Rectal smooth muscle tissue (tissue), 1 donor: ENCODE measurements around the gene FIBCD1.

Experiments
- H3K27ac ChIP-seq: one replicate; pipeline ENCODE4 v1.7.0; 2013; ENCODE audit warnings: low read depth, low read length, inconsistent platforms
- H3K27me3 ChIP-seq: one replicate; pipeline ENCODE4 v1.7.0; 2013; ENCODE audit warnings: low read length; ENCODE audit not compliant: control insufficient read depth, insufficient read depth
- H3K36me3 ChIP-seq: one replicate; pipeline ENCODE4 v1.7.0; 2013; ENCODE audit warnings: low read length; ENCODE audit not compliant: control insufficient read depth, insufficient read depth
- H3K4me1 ChIP-seq: one replicate; pipeline ENCODE4 v1.7.0; 2013; ENCODE audit warnings: low read length; ENCODE audit not compliant: control insufficient read depth, insufficient read depth
- H3K4me3 ChIP-seq: one replicate; pipeline ENCODE4 v1.7.0; 2013; ENCODE audit warnings: low read length
- H3K9ac ChIP-seq: one replicate; pipeline ENCODE4 v1.7.0; 2013; ENCODE audit warnings: low read length

The FIBCD1 gene

GRCh38 chr9:130901498-130902203 is 37.4 kb downstream of the FIBCD1 start:
- Histone ChIP-seq H3K27ac (no peak overlapping the region), H3K4me1 (no peaks in the 10 kb centered on the region), H3K36me3 (no peaks in the 10 kb centered on the region), H3K27me3 (peaks cover 4% of the 10 kb centered on the region), H3K4me3 (no peak overlapping the region), H3K9ac (no peak overlapping the region)

- H3K27ac ChIP-seq, result no peak overlapping the region
- H3K27me3 ChIP-seq, result peaks cover 4% of the 10 kb centered on the region
- H3K9ac ChIP-seq, result no peak overlapping the region
- H3K4me3 ChIP-seq, result no peak overlapping the region
- H3K36me3 ChIP-seq, result no peaks in the 10 kb centered on the region
- no peaks in the 10 kb centered on the region for H3K4me1 ChIP-seq
These were observed 38.1 kb downstream of the FIBCD1 start for GRCh38 chr9:130900701-130901497.

DNA sequence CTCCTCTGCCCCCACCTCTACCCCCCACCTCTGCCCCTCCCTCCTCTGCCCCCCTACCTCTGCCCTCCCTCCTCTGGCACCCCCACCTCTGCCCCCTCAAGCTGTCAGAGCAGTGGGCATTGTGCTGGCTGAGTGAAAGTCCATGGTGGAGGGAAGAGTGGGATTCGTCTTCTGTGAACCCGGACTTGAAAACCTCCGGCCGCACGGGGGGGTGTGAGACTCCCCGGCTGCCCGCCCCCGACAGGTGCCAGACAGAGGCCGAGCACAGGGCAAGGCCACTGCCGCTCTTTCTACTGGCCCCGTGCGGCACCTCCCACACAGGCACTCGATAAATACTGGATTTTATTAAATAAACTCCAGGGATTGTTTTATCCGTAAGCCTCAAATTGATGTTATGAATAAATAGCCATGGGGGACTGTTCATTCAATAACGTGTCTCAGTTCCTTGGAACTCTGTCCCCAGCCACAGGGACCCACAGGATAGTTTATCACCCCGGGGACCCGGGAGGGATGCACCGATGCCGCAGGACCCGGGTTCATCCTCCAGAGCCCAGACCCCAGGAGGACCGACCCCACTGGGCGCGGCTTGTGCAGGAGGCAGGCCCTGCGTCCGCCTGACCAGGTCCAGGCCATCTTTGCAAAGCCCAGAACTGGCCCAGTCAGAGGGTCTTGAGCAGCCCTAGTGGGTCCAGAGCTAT is 39.8 kb downstream of the FIBCD1 start:
- Histone ChIP-seq H3K4me1 (peaks cover 9% of the 10 kb centered on the region), H3K4me3 (no peak overlapping the region), H3K36me3 (no peaks in the 10 kb centered on the region), H3K27ac (no peak overlapping the region), H3K9ac (no peak overlapping the region), H3K27me3 (peaks cover 4% of the 10 kb centered on the region)

DNA sequence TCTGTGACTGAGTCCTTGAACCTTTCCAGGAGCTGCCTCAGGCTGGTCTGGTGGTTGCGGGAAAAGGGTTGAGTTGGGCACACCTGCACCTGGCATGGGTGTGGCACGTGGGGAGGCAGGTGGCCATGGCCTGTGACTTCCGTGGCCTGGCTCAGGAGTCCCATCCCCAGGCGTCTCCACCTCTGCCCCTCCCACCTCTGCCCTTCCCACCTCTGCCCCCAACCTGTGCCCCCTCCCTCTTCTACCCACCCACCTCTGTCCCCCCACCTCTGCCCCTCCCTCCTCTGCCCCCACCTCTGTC is 40.5 kb downstream of the FIBCD1 start:
- H3K36me3 ChIP-seq, result no peaks in the 10 kb centered on the region
- peaks cover 4% of the 10 kb centered on the region for H3K27me3 ChIP-seq
- no peak overlapping the region for H3K9ac ChIP-seq
- no peak overlapping the region for H3K27ac ChIP-seq
- no peak overlapping the region for H3K4me3 ChIP-seq
- peaks cover 11% of the 10 kb centered on the region for H3K4me1 ChIP-seq

DNA sequence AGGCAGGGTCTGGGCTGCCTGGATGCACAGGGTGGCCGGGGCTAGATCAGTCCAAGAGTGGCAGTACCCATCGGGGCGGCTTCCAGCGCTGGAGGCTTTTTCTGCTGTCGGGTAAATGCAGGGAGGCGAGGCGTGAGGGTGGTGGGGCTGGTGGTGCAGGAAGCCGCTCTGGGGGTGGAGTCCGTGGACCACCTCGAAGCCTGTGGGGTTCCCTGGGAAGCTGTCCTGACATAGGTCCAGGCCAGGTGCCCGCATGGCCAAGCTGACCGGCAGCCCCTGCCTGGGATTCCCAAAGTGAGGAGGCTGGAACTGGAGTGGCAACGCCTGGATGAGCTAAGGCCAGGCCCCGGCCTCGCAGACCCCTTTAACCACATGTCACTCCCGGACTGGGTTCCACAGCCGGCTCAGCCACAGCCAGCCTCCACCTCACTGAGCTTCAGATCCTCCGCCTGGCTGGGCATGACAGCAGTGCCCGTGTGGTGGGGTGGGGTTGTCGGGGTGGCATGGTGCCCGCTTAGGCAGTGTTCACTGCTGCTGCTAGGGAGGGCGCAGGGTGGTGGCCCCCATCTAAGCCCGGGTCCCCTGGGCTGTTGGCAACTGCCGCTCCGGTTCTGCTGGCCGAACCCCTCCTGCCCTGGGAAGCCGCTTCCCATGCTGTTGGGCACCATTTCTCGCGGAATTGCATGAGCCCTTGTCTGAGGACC is 41.0 kb downstream of the FIBCD1 start:
- Histone ChIP-seq H3K4me3 (no peak overlapping the region), H3K4me1 (peaks cover 11% of the 10 kb centered on the region), H3K27ac (no peak overlapping the region), H3K9ac (no peak overlapping the region), H3K27me3 (peaks cover 4% of the 10 kb centered on the region), H3K36me3 (no peaks in the 10 kb centered on the region)

GRCh38 chr9:130897105-130897751 is 41.8 kb downstream of the FIBCD1 start:
- Histone ChIP-seq H3K27ac (no peak overlapping the region), H3K9ac (no peak overlapping the region), H3K27me3 (peaks cover 4% of the 10 kb centered on the region), H3K4me3 (no peak overlapping the region), H3K36me3 (peaks cover 3% of the 10 kb centered on the region), H3K4me1 (peaks cover 11% of the 10 kb centered on the region)

DNA sequence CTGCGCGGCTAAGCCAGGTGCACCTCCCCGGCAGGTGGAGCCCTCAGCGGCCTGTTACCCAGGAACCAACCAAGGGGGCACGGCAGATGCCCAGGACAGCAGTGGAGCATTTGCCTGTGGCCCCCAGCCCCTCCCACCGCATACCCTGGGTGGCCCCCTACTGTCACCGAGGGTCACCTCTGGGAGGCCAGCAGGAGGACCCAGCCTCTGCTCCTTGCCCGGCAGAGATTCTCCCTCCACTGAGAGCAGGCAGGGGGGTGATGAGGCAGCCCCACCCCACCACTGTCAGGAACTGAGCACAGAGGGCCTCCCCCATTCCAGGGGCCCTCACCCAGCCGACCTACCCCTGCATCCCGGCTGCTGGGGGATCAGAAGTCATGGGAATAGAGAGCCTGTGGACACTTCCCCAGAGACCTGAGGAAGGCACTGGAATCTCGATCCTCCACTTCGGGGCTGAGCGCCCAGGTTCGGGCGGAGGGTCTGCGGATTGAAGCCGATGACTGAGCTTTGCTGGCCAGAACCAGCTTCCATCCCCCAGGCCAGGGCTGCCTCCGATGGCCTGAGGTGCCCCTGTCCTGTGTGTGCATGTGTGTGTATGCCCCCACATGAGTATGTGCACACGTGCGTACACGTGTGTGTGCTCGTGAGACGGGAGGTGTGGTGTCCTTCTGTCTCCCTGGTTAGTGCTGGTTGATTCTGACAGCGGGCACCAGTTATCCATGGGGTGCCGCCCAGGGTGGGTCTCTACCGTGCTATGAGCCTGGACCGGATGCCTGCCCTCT is 42.6 kb downstream of the FIBCD1 start, which contains the start of gene QRFP:
Gene QRFP (minus strand): TSS at position 580 of the 782 bp plus-strand sequence. CDS start 2,974 bp downstream, outside the sequence.
- Histone ChIP-seq H3K4me1 (peaks cover 11% of the 10 kb centered on the region), H3K4me3 (no peak within 1 kb of the TSS), H3K9ac (no peak within 1 kb of the TSS), H3K27ac (no peak within 1 kb of the TSS), H3K36me3 (peaks cover 7% of the 10 kb centered on the region), H3K27me3 (no peaks in the 10 kb centered on the region)

DNA sequence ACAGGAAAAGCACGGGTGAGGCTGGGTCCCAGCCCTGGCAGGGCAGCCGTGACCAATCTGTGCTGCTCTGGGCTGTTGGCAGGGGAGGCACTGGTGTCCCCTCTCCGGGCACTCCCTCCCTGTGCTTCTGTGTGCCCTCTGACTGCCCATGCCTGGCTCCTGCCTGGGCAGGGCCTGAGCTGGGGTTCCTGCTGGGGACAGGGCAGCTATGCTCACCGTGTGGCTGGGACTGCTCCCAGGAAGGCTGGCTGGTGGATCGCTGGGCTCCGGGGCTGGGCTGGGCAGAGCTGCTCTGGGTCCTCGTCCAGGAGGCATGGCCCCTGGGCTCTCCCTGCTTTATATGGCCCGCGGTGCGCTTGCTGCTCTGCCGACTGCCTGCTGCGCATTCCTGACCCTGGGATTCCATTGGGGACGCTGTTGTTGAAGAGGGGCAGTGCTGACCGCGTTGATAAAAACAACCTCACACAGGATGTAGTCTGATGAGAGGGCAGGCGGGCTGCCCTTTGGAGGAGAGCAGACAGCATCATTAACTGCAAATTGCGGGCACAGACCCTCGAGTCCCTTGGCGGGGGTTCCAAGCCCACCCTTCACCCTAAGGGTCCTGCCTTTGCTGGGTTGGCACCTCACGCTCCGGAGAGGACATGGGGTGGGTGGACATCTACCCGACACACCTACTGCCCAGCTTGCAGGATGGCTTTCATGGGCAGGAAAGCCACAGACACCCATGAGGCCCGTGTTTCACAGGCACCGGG is 43.4 kb downstream of the FIBCD1 start:
- Histone ChIP-seq H3K4me3 (no peak overlapping the region), H3K27me3 (no peaks in the 10 kb centered on the region), H3K27ac (no peak overlapping the region), H3K9ac (no peak overlapping the region), H3K36me3 (peaks cover 10% of the 10 kb centered on the region), H3K4me1 (peaks cover 11% of the 10 kb centered on the region)

GRCh38 chr9:130895038-130895437 is 44.0 kb downstream of the FIBCD1 start:
- peaks cover 13% of the 10 kb centered on the region for H3K36me3 ChIP-seq
- H3K4me3 ChIP-seq, result no peak overlapping the region
- H3K27ac ChIP-seq, result no peak overlapping the region
- peaks cover 11% of the 10 kb centered on the region for H3K4me1 ChIP-seq
- H3K27me3 ChIP-seq, result no peaks in the 10 kb centered on the region
- no peak overlapping the region for H3K9ac ChIP-seq

GRCh38 chr9:130894546-130894945 is 44.5 kb downstream of the FIBCD1 start:
- peaks cover 11% of the 10 kb centered on the region for H3K4me1 ChIP-seq
- H3K36me3 ChIP-seq, result peaks cover 13% of the 10 kb centered on the region
- no peaks in the 10 kb centered on the region for H3K27me3 ChIP-seq
- H3K27ac ChIP-seq, result no peak overlapping the region
- H3K9ac ChIP-seq, result no peak overlapping the region
- no peak overlapping the region for H3K4me3 ChIP-seq
